HG02884 (cell line): ENCODE results near the gene LGI2.
"Not testable (repeated sequence)": the region's sequence is repeated elsewhere in the genome, so short reads cannot be mapped to it uniquely, and the experiment has no call there.

Experiments used
- ATAC-seq: cut with Tn5 transposase; IDR thresholded peaks from one replicate; pipeline ENCODE4 v1.9.1; 2021; ENCODE audit warnings: mild to moderate bottlenecking, moderate library complexity; ENCODE audit not compliant: unreplicated experiment

The LGI2 gene

GRCh38 chr4:25030277-25031076 is at the start of gene LGI2:
Gene LGI2 (minus strand): TSS chr4:25030946. CDS start chr4:25030693, 253 bp downstream.
- ATAC-seq, result no peak

- no peak for ATAC-seq
These were observed 47.8 kb upstream of the LGI2 start for GRCh38 chr4:25078523-25078922.

GRCh38 chr4:25076625-25077398 is 46.1 kb upstream of the LGI2 start:
- ATAC-seq, result no peak

GRCh38 chr4:25075851-25076250 is 45.1 kb upstream of the LGI2 start:
- ATAC-seq, result no peak

- no peak for ATAC-seq
These were observed 44.4 kb upstream of the LGI2 start for GRCh38 chr4:25075129-25075528.

- no peak for ATAC-seq
These were observed 39.8 kb upstream of the LGI2 start for GRCh38 chr4:25070545-25070944.

GRCh38 chr4:25069014-25069413 is 38.3 kb upstream of the LGI2 start:
- no peak for ATAC-seq

GRCh38 chr4:25068386-25068785 is 37.6 kb upstream of the LGI2 start:
- no peak for ATAC-seq

- no peak for ATAC-seq
These were observed 35.3 kb upstream of the LGI2 start for GRCh38 chr4:25065932-25066590.

GRCh38 chr4:25065431-25065858 is 34.7 kb upstream of the LGI2 start:
- no peak for ATAC-seq

- not testable (repeated sequence) for ATAC-seq
These were observed 33.7 kb upstream of the LGI2 start for GRCh38 chr4:25064447-25064846.

- no peak for ATAC-seq
These were observed 32.4 kb upstream of the LGI2 start for GRCh38 chr4:25063116-25063515.

- no peak for ATAC-seq
These were observed 31.4 kb upstream of the LGI2 start for GRCh38 chr4:25062098-25062497.

GRCh38 chr4:25061602-25062001 is 30.9 kb upstream of the LGI2 start:
- ATAC-seq, result no peak

GRCh38 chr4:25060963-25061340 is 30.2 kb upstream of the LGI2 start:
- ATAC-seq, result no peak

GRCh38 chr4:25060241-25060962 is 29.7 kb upstream of the LGI2 start:
- ATAC-seq, result no peak

GRCh38 chr4:25059791-25060190 is 29.0 kb upstream of the LGI2 start:
- ATAC-seq, result no peak

GRCh38 chr4:25058796-25059195 is 28.1 kb upstream of the LGI2 start:
- ATAC-seq, result no peak

- no peak for ATAC-seq
These were observed 26.6 kb upstream of the LGI2 start for GRCh38 chr4:25057299-25057698.

GRCh38 chr4:25052037-25052436 is 21.3 kb upstream of the LGI2 start:
- ATAC-seq, result not testable (repeated sequence)

- no peak for ATAC-seq
These were observed 20.8 kb upstream of the LGI2 start for GRCh38 chr4:25051534-25051933.
